ENCODE data around the gene TMEM182. TPM values are rescaled to one million over a fixed set of nuclear protein-coding genes. Genes with fewer than 3 reads are reported as not detected.

TMEM182 gene, protein sequence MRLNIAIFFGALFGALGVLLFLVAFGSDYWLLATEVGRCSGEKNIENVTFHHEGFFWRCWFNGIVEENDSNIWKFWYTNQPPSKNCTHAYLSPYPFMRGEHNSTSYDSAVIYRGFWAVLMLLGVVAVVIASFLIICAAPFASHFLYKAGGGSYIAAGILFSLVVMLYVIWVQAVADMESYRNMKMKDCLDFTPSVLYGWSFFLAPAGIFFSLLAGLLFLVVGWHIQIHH
- 1 to 10 TPM in 2 of 4 donors, not detected in 2; 3.7 to 3.8 TPM for total RNA-seq

DNA sequence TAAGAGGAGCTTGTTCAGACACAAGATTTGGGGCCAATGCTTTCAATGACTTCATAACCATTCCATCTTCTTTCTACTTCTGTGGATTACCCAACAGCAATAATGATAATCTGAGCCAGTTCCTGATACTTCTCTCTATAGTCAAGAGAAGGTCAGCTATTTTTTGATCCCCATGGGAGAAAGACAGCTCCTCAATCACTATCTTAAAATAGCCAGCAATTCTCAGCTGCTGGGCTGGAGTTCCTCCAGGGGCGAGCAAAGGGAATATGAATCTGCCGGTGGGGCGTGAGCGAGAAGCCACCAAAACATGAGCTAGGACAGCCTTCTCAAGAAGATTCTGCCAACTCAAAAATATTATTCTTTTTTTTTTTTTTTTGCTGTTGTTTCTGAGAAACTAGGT, at the start of gene TMEM182:
Gene TMEM182, plus strand, starts transcription at position 269 of the 400 bp plus-strand sequence. CDS start 187 bp downstream, outside the sequence.
- H3K4me3 ChIP-seq, result no peak within 1 kb of the TSS
- in situ Hi-C loops (cut with MboI; ENCODE audit: low pct_ligation_motif_present in 1 of 4, low pct_unique_long_range_greater_than_20kb in 1 of 4, low sequenced_read_pairs in 3 of 4), result no loop called here
- H3K27me3 ChIP-seq, result no peaks in the 10 kb centered on the region
- H3K27ac ChIP-seq, result no peak within 1 kb of the TSS
- 93 to 100% methylated on average over 4 of the region's 4 CpGs for WGBS, 2 donors (ENCODE audit: low coverage in 1 of 2)
- H3K9me3 ChIP-seq, result no peaks in the 10 kb centered on the region
- intact Hi-C loops (cut with DNase I; ENCODE audit: low total_unique reads), result no loop called here
- peaks cover 0 to 3% (median 0%) of the 10 kb centered on the region in 4 donors for H3K36me3 ChIP-seq
- no peaks in the 10 kb centered on the region for H3K4me1 ChIP-seq
- no peak for TF ChIP-seq EP300 (IDR thresholded peaks at IDR 0.05; ENCODE audit: low read depth)
- TF ChIP-seq POLR2A (IDR thresholded peaks at IDR 0.05), result no peak
- no peak for TF ChIP-seq POLR2AphosphoS5 (IDR thresholded peaks at IDR 0.05)
- TF ChIP-seq, protein P1, sequence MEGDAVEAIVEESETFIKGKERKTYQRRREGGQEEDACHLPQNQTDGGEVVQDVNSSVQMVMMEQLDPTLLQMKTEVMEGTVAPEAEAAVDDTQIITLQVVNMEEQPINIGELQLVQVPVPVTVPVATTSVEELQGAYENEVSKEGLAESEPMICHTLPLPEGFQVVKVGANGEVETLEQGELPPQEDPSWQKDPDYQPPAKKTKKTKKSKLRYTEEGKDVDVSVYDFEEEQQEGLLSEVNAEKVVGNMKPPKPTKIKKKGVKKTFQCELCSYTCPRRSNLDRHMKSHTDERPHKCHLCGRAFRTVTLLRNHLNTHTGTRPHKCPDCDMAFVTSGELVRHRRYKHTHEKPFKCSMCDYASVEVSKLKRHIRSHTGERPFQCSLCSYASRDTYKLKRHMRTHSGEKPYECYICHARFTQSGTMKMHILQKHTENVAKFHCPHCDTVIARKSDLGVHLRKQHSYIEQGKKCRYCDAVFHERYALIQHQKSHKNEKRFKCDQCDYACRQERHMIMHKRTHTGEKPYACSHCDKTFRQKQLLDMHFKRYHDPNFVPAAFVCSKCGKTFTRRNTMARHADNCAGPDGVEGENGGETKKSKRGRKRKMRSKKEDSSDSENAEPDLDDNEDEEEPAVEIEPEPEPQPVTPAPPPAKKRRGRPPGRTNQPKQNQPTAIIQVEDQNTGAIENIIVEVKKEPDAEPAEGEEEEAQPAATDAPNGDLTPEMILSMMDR (IDR thresholded peaks at IDR 0.05), result no peak
- DNase-seq, result no peak

DNA sequence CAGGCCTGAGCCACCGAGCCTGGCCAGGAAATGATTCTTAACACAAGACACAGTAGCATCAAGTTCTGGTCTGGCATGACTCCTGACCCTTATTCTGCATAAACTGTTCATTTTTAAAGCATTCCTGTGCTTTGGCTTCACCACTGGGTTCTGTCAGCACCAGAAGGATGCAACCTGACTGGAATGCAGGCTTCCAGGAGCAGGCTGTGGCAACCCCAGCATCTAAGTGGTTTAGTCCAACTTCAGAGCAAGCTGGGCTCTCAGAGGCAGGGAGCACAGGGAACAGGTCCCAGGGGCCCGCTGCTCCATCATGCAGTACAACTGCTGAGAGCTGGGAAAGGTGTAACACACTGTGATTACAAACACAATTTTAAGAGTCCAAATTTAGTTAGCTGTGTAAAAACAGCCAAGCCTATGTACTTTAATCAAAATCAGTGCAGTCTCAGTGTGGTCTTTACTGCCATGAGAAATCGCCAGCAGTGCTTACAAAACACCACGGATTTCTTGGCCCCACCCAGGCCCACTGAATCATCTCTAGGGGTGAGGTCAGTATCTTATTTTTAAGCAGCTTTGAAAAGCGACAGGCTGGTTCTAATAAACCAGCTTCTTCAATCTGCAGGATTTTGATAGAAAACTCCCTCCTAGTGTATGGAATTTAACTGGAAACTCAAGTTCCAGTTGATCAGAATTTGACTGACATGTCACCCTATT, 44.4 kb upstream of the TMEM182 start:
- no peaks in the 10 kb centered on the region for H3K4me1 ChIP-seq
- 80 to 100% methylated on average over 1 to 5 of the region's 5 CpGs for WGBS, 2 donors (ENCODE audit: low coverage in 1 of 2)
- in situ Hi-C loops (cut with MboI; ENCODE audit: low pct_ligation_motif_present in 1 of 4, low pct_unique_long_range_greater_than_20kb in 1 of 4, low sequenced_read_pairs in 3 of 4), result no loop called here

DNA sequence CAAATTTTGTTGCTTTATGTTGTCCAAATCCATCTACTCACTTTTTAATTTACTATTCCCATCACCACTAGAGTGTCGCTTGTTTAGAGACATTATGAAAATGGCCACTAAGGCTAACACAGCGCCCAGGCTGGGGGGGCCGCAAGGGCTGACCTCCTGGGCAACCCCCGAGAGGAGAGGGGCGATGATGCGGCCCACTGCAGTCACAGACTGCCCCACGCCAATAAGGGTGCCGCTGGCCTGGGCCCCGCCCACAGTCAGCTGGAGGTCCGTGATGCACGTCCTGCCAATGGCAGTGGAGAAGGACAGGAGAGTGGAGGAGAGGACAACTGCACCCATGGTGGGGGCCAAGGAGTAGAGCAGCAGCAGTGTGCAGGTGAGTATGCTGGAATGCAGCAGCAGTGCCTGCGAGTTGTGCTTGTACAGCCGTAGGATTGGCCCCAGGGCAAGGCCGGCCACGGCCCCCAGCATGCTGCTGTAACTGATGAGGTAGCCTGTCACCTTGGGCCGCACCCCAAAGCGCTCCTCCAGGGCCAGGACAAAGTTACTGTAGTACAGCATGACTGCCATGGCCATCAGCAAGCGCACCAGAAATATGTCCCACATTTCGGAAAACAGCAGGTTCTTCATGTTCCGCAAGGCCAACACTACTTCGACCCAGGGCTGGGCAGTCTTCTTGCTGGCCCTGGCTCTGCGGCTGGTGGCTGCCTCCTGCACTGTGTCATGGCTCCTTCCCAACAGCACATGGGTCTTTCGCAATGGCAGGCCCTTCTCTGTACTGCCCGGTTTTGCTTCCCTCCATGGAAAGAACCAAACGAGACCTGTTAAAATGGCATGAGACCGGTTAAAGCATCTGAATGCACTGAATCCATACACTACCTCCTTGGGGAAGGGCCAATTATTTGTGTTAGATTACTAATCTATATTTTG, 43.2 kb upstream of the TMEM182 start:
- WGBS, 2 donors (ENCODE audit: low coverage in 1 of 2), result 96 to 100% methylated on average over 2 to 26 of the region's 26 CpGs
- TF ChIP-seq POLR2AphosphoS5 (IDR thresholded peaks at IDR 0.05), result no peak
- TF ChIP-seq EP300 (IDR thresholded peaks at IDR 0.05; ENCODE audit: low read depth), result no peak
- no peak for TF ChIP-seq POLR2A (IDR thresholded peaks at IDR 0.05)
- TF ChIP-seq, protein P1 (IDR thresholded peaks at IDR 0.05), result no peak
- no peak overlapping the region for H3K27ac ChIP-seq
- H3K36me3 ChIP-seq, result peaks cover 0 to 30% (median 13%) of the 10 kb centered on the region in 4 donors
- no peaks in the 10 kb centered on the region for H3K4me1 ChIP-seq
- intact Hi-C loops (cut with DNase I; ENCODE audit: low total_unique reads), result no loop called here
- H3K9me3 ChIP-seq, result no peaks in the 10 kb centered on the region
- in situ Hi-C loops (cut with MboI; ENCODE audit: low pct_ligation_motif_present in 1 of 4, low pct_unique_long_range_greater_than_20kb in 1 of 4, low sequenced_read_pairs in 3 of 4), result no loop called here
- no peak overlapping the region for H3K4me3 ChIP-seq
- no peaks in the 10 kb centered on the region for H3K27me3 ChIP-seq
- no peak for DNase-seq

More for the DNA sequence above, 44.4 kb upstream of the TMEM182 start:
- Histone ChIP-seq H3K9me3 (no peaks in the 10 kb centered on the region), H3K27ac (no peak overlapping the region), H3K4me3 (no peak overlapping the region), H3K36me3 (peaks cover 0 to 22% (median 10%) of the 10 kb centered on the region in 4 donors), H3K27me3 (no peaks in the 10 kb centered on the region)
- TF ChIP-seq POLR2AphosphoS5 (IDR thresholded peaks at IDR 0.05), result no peak
- TF ChIP-seq, protein P1 (IDR thresholded peaks at IDR 0.05), result no peak
- TF ChIP-seq POLR2A (IDR thresholded peaks at IDR 0.05), result no peak
- TF ChIP-seq EP300 (IDR thresholded peaks at IDR 0.05; ENCODE audit: low read depth), result no peak
- DNase-seq, result no peak
- intact Hi-C loops (cut with DNase I; ENCODE audit: low total_unique reads), result no loop called here
